Stomach (tissue), 9 donors: ENCODE data around the gene AIF1. TPM values are rescaled to one million over a fixed set of nuclear protein-coding genes. Genes with fewer than 3 reads are reported as not detected.

Experiments
- DNase-seq, 2 donors: peaks; one replicate each; pipeline versions ENCODE4 v3.0.0 to v3.0.0-alpha.2; 2013 to 2019
- H3K27ac ChIP-seq, 5 donors: fragments of 200-600 bp in 4 of 5; sonication (generic) in 4 of 5; one replicate each; pipeline ENCODE4 v1.5.1; 2013 to 2019; ENCODE audit warnings: mild to moderate bottlenecking in 1 of 5, moderate library complexity in 1 of 5
- H3K27me3 ChIP-seq, 3 donors: fragments of 200-600 bp; sonication (generic); one replicate each; pipeline ENCODE4 v1.5.1; 2017 to 2019; ENCODE audit warnings: mixed run types in 1 of 3
- H3K36me3 ChIP-seq, 4 donors: fragments of 200-600 bp; sonication (generic); 1 replicate in 3 of 4; 2 replicates in 1 of 4; pipeline ENCODE4 v1.5.1; 2016 to 2019
- H3K4me1 ChIP-seq, 4 donors: fragments of 200-600 bp; sonication (generic); one replicate each; pipeline ENCODE4 v1.5.1; 2016 to 2019
- H3K4me3 ChIP-seq, 4 donors: fragments of 200-600 bp; sonication (generic) in 3 of 4; one replicate each; pipeline ENCODE4 v1.5.1; 2016 to 2019; ENCODE audit warnings: mild to moderate bottlenecking in 1 of 4
- H3K9me3 ChIP-seq, 4 donors: fragments of 200-600 bp; sonication (generic); one replicate each; pipeline ENCODE4 v1.5.1; 2016 to 2019
- EP300 ChIP-seq: sonication (generic); formaldehyde crosslinking; IDR thresholded peaks from one replicate; pipeline ENCODE4 v1.6.1; 2017; ENCODE audit warnings: antibody characterized with exemption
- POLR2A ChIP-seq, 4 donors: fragments of 450-650 bp; IDR thresholded peaks; one replicate each; pipeline ENCODE4 v1.6.1; 2016; ENCODE audit warnings: antibody characterized with exemption in 4 of 4, control low read depth in 2 of 4, mild to moderate bottlenecking in 1 of 4, moderate library complexity in 1 of 4
- POLR2AphosphoS5 ChIP-seq, 3 donors: sonication (generic); formaldehyde crosslinking; IDR thresholded peaks; one replicate each; pipeline ENCODE4 v1.6.1; 2016; ENCODE audit warnings: antibody characterized with exemption in 3 of 3
- WGBS, 5 donors: extraction: QIAGEN DNeasy Blood & Tissue Kit in 3 of 5; methylation state at CpG; one replicate each; pipeline versions ENCODE4 v1.1.5 to v1.1.7; 2013 to 2018; 5-methylcytosine and 5-hydroxymethylcytosine counted together
- intact Hi-C: fragments of 100-400 bp; cut with DNase I; formaldehyde crosslinking; loops from one replicate; pipeline ENCODE4 v1.15.1; 2023; ENCODE audit warnings: low total_unique reads
- polyA plus RNA-seq, 3 donors: library from polyadenylated mRNA; stranded (reverse); fragments of 200-250 nt; gene quantifications; one replicate each; pipeline ENCODE4 v1.2.3, GENCODE V29; 2013
- total RNA-seq, 5 donors: library from RNA; depleted of rRNA; stranded (reverse); fragments of >200 nt; gene quantifications; one replicate each; pipeline versions ENCODE4 v1.1.0 to v1.2.3, GENCODE V29; 2014 to 2016
- TF ChIP-seq, protein P1 (sequence below), 7 experiments: fragments of 450-650 bp in 4 of 7; fragments of 200-600 bp in 3 of 7; sonication (generic) in 3 of 7; IDR thresholded peaks; one replicate each; pipeline ENCODE4 v1.5.1; 2016 to 2019; ENCODE audit warnings: antibody characterized with exemption in 7 of 7, control low read depth in 2 of 7, mild to moderate bottlenecking in 1 of 7
- donor health status: healthy with polysubstance abuse.
- donor health status: Bipolar disorder and iron deficiency.
- donor health status: healthy.

Gene AIF1
- total and polyA plus RNA-seq, 8 donors, result 3.2 to 74.2 (median 28.2) TPM; not detected in 1

DNA sequence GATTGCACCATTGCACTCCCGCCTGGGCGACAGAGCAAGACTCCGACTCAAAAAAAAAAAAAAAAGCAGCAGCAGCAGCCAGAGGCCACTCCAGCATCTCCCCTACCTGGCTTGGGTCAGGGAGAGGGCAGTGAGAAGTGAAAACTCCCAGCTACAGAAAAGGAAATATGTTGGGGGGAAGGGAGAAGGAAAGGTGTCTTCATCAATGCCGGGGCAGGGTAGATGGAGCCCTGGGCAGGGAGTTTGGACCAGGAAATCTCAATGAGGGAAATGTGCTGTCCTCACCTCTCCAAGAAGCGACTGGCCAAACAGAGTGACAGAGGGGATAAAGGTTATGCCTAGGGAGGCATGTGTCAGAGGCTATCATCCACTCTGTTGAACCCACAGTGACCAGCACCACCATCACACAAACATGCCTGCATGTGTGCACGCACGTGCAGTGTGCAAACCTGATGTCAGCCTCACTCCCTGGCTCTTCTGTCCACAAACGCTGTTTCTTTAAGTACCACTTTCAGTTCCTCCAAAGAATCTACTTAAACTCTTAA is 887 bp upstream of the AIF1 start:
- no peak for DNase-seq
- H3K27me3 ChIP-seq, result no peaks in the 10 kb centered on the region
- TF ChIP-seq, protein P1, sequence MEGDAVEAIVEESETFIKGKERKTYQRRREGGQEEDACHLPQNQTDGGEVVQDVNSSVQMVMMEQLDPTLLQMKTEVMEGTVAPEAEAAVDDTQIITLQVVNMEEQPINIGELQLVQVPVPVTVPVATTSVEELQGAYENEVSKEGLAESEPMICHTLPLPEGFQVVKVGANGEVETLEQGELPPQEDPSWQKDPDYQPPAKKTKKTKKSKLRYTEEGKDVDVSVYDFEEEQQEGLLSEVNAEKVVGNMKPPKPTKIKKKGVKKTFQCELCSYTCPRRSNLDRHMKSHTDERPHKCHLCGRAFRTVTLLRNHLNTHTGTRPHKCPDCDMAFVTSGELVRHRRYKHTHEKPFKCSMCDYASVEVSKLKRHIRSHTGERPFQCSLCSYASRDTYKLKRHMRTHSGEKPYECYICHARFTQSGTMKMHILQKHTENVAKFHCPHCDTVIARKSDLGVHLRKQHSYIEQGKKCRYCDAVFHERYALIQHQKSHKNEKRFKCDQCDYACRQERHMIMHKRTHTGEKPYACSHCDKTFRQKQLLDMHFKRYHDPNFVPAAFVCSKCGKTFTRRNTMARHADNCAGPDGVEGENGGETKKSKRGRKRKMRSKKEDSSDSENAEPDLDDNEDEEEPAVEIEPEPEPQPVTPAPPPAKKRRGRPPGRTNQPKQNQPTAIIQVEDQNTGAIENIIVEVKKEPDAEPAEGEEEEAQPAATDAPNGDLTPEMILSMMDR (IDR thresholded peaks at IDR 0.05), result no peak
- TF ChIP-seq POLR2AphosphoS5 (IDR thresholded peaks at IDR 0.05) (no peak), POLR2A (IDR thresholded peaks at IDR 0.05) (no peak), EP300 (no peak)
- no peaks in the 10 kb centered on the region for H3K36me3 ChIP-seq
- H3K4me3 ChIP-seq, result no peak overlapping the region
- peaks cover 0 to under 1% (median 0%) of the 10 kb centered on the region in 4 donors for H3K4me1 ChIP-seq
- intact Hi-C loops, result no loop called here
- peak overlapping the region in 2 of 5 donors; percentile 43 to 67 for H3K27ac ChIP-seq
- no peaks in the 10 kb centered on the region for H3K9me3 ChIP-seq
- 65 to 82% (median 77%) methylated on average over 7 to 8 of the region's 8 CpGs for WGBS, 5 donors

GRCh38 chr6:31615748-31616147 is 714 bp downstream of the AIF1 start:
- H3K36me3 ChIP-seq, result no peaks in the 10 kb centered on the region
- H3K27me3 ChIP-seq, result no peaks in the 10 kb centered on the region
- peak overlapping the region in 4 of 5 donors; percentile 18 to 67 (median 36) for H3K27ac ChIP-seq
- H3K9me3 ChIP-seq, result no peaks in the 10 kb centered on the region
- DNase-seq, result peak in 1 of 2 donors; percentile 47
- peaks cover 0 to 7% (median 0%) of the 10 kb centered on the region in 4 donors for H3K4me1 ChIP-seq
- TF ChIP-seq, protein P1 (IDR thresholded peaks at IDR 0.05), result no peak
- no peak for TF ChIP-seq POLR2AphosphoS5 (IDR thresholded peaks at IDR 0.05)
- TF ChIP-seq EP300, result no peak
- TF ChIP-seq POLR2A (IDR thresholded peaks at IDR 0.05), result no peak
- intact Hi-C loops, result no loop called here
- H3K4me3 ChIP-seq, result peak overlapping the region in 3 of 4 donors; percentile 3 to 31 (median 27)
- WGBS, 5 donors, result 62 to 69% (median 67%) methylated on average over 7 of the region's 7 CpGs

- H3K4me3 ChIP-seq, result no peak overlapping the region
- no peak for TF ChIP-seq EP300
- TF ChIP-seq, protein P1 (IDR thresholded peaks at IDR 0.05), result no peak
- no peak for TF ChIP-seq POLR2A (IDR thresholded peaks at IDR 0.05)
- no peak overlapping the region for H3K27ac ChIP-seq
- no peak for DNase-seq
- no peaks in the 10 kb centered on the region for H3K27me3 ChIP-seq
- no peaks in the 10 kb centered on the region for H3K36me3 ChIP-seq
- 87 to 94% (median 92%) methylated on average over 2 of the region's 2 CpGs for WGBS, 5 donors
- no peaks in the 10 kb centered on the region for H3K9me3 ChIP-seq
- intact Hi-C loops, result no loop called here
- H3K4me1 ChIP-seq, result peaks cover 7 to 17% (median 7%) of the 10 kb centered on the region in 4 donors
Observed at GRCh38 chr6:31617010-31617409, 2.0 kb downstream of the AIF1 start.

- TF ChIP-seq EP300, result no peak
- TF ChIP-seq POLR2A (IDR thresholded peaks at IDR 0.05), result peak in 2 of 4 donors; percentile 82 to 95
- peak; percentile 52 to 93 (median 89) for TF ChIP-seq POLR2AphosphoS5 (IDR thresholded peaks at IDR 0.05)
- TF ChIP-seq, protein P1 (IDR thresholded peaks at IDR 0.05), result no peak
- Histone ChIP-seq H3K36me3 (peaks cover 17 to 26% (median 23%) of the 10 kb centered on the region in 4 donors), H3K9me3 (no peaks in the 10 kb centered on the region), H3K27me3 (no peaks in the 10 kb centered on the region), H3K4me3 (peak overlapping the region; percentile 70 to 95 (median 90)), H3K27ac (peak overlapping the region; percentile 91 to 99 (median 98)), H3K4me1 (peaks cover 16 to 28% (median 23%) of the 10 kb centered on the region in 4 donors)
- DNase-seq, result peak; percentile 97 to 100
- intact Hi-C loops, result no loop called here
- 0 to 1% (median 0%) methylated on average over 49 to 50 of the region's 50 CpGs for WGBS, 5 donors
Observed at GRCh38 chr6:31619805-31620585, 5.0 kb downstream of the AIF1 start.
